Liver (tissue), 9 donors: ENCODE data around the gene JMJD1C. TPM values are rescaled to one million over a fixed set of nuclear protein-coding genes. Genes with fewer than 3 reads are reported as not detected.

Experiments
- DNase-seq: peaks from one replicate; pipeline ENCODE4 v3.0.0-alpha.2; 2017; ENCODE audit warnings: low spot score
- H3K27ac ChIP-seq, 2 donors: one replicate each; pipeline ENCODE4 v1.7.0; 2013; ENCODE audit warnings: inconsistent platforms in 2 of 2, low read length in 2 of 2, control low read depth in 1 of 2, low read depth in 1 of 2, mild to moderate bottlenecking in 1 of 2
- H3K27me3 ChIP-seq, 4 donors: one replicate each; pipeline versions ENCODE4 v1.6.1 to v1.7.0; 2013; ENCODE audit warnings: low read length in 3 of 4, inconsistent platforms in 1 of 4, mild to moderate bottlenecking in 1 of 4, moderate library complexity in 1 of 4; ENCODE audit not compliant: control insufficient read depth in 4 of 4, insufficient read depth in 4 of 4
- H3K36me3 ChIP-seq, 4 donors: one replicate each; pipeline versions ENCODE4 v1.6.1 to v1.7.0; 2013; ENCODE audit warnings: low read length in 3 of 4, mild to moderate bottlenecking in 3 of 4, low read depth in 1 of 4, moderate library complexity in 1 of 4; ENCODE audit not compliant: control insufficient read depth in 4 of 4, insufficient read depth in 3 of 4
- H3K4me1 ChIP-seq, 4 donors: one replicate each; pipeline versions ENCODE4 v1.6.1 to v1.7.0; 2013; ENCODE audit warnings: low read length in 3 of 4, mild to moderate bottlenecking in 3 of 4, moderate library complexity in 1 of 4; ENCODE audit not compliant: control insufficient read depth in 4 of 4, insufficient read depth in 4 of 4
- H3K4me3 ChIP-seq, 3 donors: one replicate each; pipeline versions ENCODE4 v1.6.1 to v1.7.0; 2013; ENCODE audit warnings: low read length in 3 of 3, control low read depth in 1 of 3, low read depth in 1 of 3, mild to moderate bottlenecking in 1 of 3
- H3K9ac ChIP-seq, 2 donors: one replicate each; pipeline ENCODE4 v1.7.0; 2013; ENCODE audit warnings: low read length in 2 of 2, mild to moderate bottlenecking in 2 of 2, moderate library complexity in 2 of 2, control low read depth in 1 of 2, low read depth in 1 of 2
- H3K9me3 ChIP-seq, 4 donors: one replicate each; pipeline versions ENCODE4 v1.6.1 to v1.7.0; 2013; ENCODE audit warnings: low read length in 3 of 4; ENCODE audit not compliant: control insufficient read depth in 4 of 4
- ATF3 ChIP-seq: IDR thresholded peaks from 2 replicates; pipeline ENCODE4 v1.6.1; 2016; ENCODE audit warnings: antibody characterized with exemption
- CTCF ChIP-seq: fragments of 150-350 bp; IDR thresholded peaks from 2 replicates; pipeline ENCODE4 v1.5.1; 2017; ENCODE audit warnings: improper control_type of control experiment, low read depth, low read length; ENCODE audit not compliant: missing input control
- EGR1 ChIP-seq, 2 donors: IDR thresholded peaks; 2 replicates each; pipeline ENCODE4 v1.6.1; 2016 to 2018; ENCODE audit warnings: antibody characterized with exemption in 2 of 2, low read depth in 2 of 2
- FOXA1 ChIP-seq: IDR thresholded peaks from 2 replicates; pipeline ENCODE4 v1.6.1; 2016; ENCODE audit warnings: antibody characterized with exemption
- FOXA2 ChIP-seq: IDR thresholded peaks from 2 replicates; pipeline ENCODE4 v1.6.1; 2016; ENCODE audit warnings: antibody characterized with exemption
- GABPA ChIP-seq, 2 donors: IDR thresholded peaks in 1 of 2; conservative IDR thresholded peaks in 1 of 2; 2 replicates each; pipeline ENCODE4 v1.6.1; 2016; ENCODE audit warnings: antibody characterized with exemption in 2 of 2, mild to moderate bottlenecking in 1 of 2, moderate library complexity in 1 of 2
- HNF4A ChIP-seq, 2 donors: conservative IDR thresholded peaks; 2 replicates each; pipeline ENCODE4 v1.6.1; 2016; ENCODE audit warnings: antibody characterized with exemption in 2 of 2, mild to moderate bottlenecking in 2 of 2
- HNF4G ChIP-seq: IDR thresholded peaks from 2 replicates; pipeline ENCODE4 v1.6.1; 2016; ENCODE audit warnings: antibody characterized with exemption
- JUND ChIP-seq, 2 donors: IDR thresholded peaks; 2 replicates each; pipeline ENCODE4 v1.6.1; 2016; ENCODE audit warnings: antibody characterized with exemption in 2 of 2
- MAX ChIP-seq: IDR thresholded peaks from 2 replicates; pipeline ENCODE4 v1.6.1; 2016; ENCODE audit warnings: antibody characterized with exemption
- NR2F2 ChIP-seq: IDR thresholded peaks from 2 replicates; pipeline ENCODE4 v1.6.1; 2016; ENCODE audit warnings: antibody characterized with exemption
- RAD21 ChIP-seq, 2 donors: IDR thresholded peaks; 2 replicates each; pipeline ENCODE4 v1.6.1; 2016; ENCODE audit warnings: antibody characterized with exemption in 2 of 2, mild to moderate bottlenecking in 2 of 2
- REST ChIP-seq: IDR thresholded peaks from 2 replicates; pipeline ENCODE4 v1.6.1; 2016; ENCODE audit warnings: antibody characterized with exemption, mild to moderate bottlenecking
- RXRA ChIP-seq, 2 donors: IDR thresholded peaks; 2 replicates each; pipeline ENCODE4 v1.6.1; 2017 to 2018; ENCODE audit warnings: antibody characterized with exemption in 2 of 2, mild to moderate bottlenecking in 1 of 2
- SP1 ChIP-seq: IDR thresholded peaks from 2 replicates; pipeline ENCODE4 v1.6.1; 2018; ENCODE audit warnings: antibody characterized with exemption, mild to moderate bottlenecking
- TAF1 ChIP-seq: conservative IDR thresholded peaks from 2 replicates; pipeline ENCODE4 v1.6.1; 2016; ENCODE audit warnings: antibody characterized with exemption, mild to moderate bottlenecking
- YY1 ChIP-seq: IDR thresholded peaks from 2 replicates; pipeline ENCODE4 v1.6.1; 2016; ENCODE audit warnings: antibody characterized with exemption, mild to moderate bottlenecking
- ZBTB33 ChIP-seq: IDR thresholded peaks from 2 replicates; pipeline ENCODE4 v1.6.1; 2016; ENCODE audit warnings: antibody characterized with exemption
- WGBS: extraction: QIAGEN DNeasy Blood & Tissue Kit; methylation state at CpG from one replicate; pipeline ENCODE4 v1.1.7; 2013; 5-methylcytosine and 5-hydroxymethylcytosine counted together
- polyA plus RNA-seq, 2 donors: library from polyadenylated mRNA; stranded (reverse) in 1 of 2; unstranded in 1 of 2; fragments of 200-250 nt in 1 of 2; fragments of >200 nt in 1 of 2; fragmentation: Nextera tagmentation in 1 of 2; extraction: Ambion mirVana in 1 of 2; gene quantifications; one replicate each; pipeline versions ENCODE4 v1.2.1 to v1.2.3, GENCODE V29; 2013 to 2015
- total RNA-seq, 2 donors: library from RNA; depleted of rRNA; stranded (reverse); fragments of >200 nt; gene quantifications; one replicate each; pipeline ENCODE4 v1.2.3, GENCODE V29; 2014
- donor health status: healthy.
- donor health status: healthy.
- donor health status: healthy.
- donor health status: healthy.
- donor health status: healthy.

JMJD1C gene
- total and polyA plus RNA-seq, 4 donors = 11.0 to 93.1 (median 56.0) TPM

GRCh38 chr10:63142136-63142535, 323.6 kb downstream of the JMJD1C start:
- no peak overlapping the region for H3K27ac ChIP-seq
- H3K27me3 ChIP-seq = no peaks in the 10 kb centered on the region
- H3K4me3 ChIP-seq = no peak overlapping the region
- 97% methylated on average over 6 of the region's 6 CpGs for WGBS
- H3K36me3 ChIP-seq = peaks cover 2 to 4% (median 3%) of the 10 kb centered on the region in 4 donors
- no peak overlapping the region for H3K9ac ChIP-seq
- H3K9me3 ChIP-seq = no peaks in the 10 kb centered on the region
- TF ChIP-seq CTCF (no peak), HNF4G (no peak), EGR1 (IDR thresholded peaks at IDR 0.05; ENCODE audit: low read depth in 2 of 2) (no peak), NR2F2 (no peak), REST (no peak), FOXA1 (no peak), JUND (IDR thresholded peaks at IDR 0.05) (no peak), HNF4A (conservative IDR thresholded peaks at IDR 0.05) (no peak)
- DNase-seq = no peak
- peaks cover 0 to 8% (median 5%) of the 10 kb centered on the region in 4 donors for H3K4me1 ChIP-seq

- Histone ChIP-seq H3K4me3 (no peak overlapping the region), H3K27ac (no peak overlapping the region), H3K36me3 (peaks cover 0 to 3% (median 2%) of the 10 kb centered on the region in 4 donors), H3K27me3 (no peaks in the 10 kb centered on the region), H3K9me3 (no peaks in the 10 kb centered on the region), H3K9ac (no peak overlapping the region), H3K4me1 (peaks cover 2 to 12% (median 9%) of the 10 kb centered on the region in 4 donors)
- 89% methylated on average over 3 of the region's 3 CpGs for WGBS
- no peak for DNase-seq
- TF ChIP-seq MAX = no peak
- no peak for TF ChIP-seq EGR1 (IDR thresholded peaks at IDR 0.05; ENCODE audit: low read depth in 2 of 2)
- no peak for TF ChIP-seq CTCF
- no peak for TF ChIP-seq SP1
- TF ChIP-seq HNF4A (conservative IDR thresholded peaks at IDR 0.05) = no peak
- TF ChIP-seq REST = no peak
- TF ChIP-seq JUND (IDR thresholded peaks at IDR 0.05) = no peak
- TF ChIP-seq RAD21 (IDR thresholded peaks at IDR 0.05) = no peak
- TF ChIP-seq NR2F2 = no peak
- TF ChIP-seq HNF4G = no peak
- no peak for TF ChIP-seq RXRA (IDR thresholded peaks at IDR 0.05)
- TF ChIP-seq TAF1 = no peak
- TF ChIP-seq ATF3 = no peak
- TF ChIP-seq FOXA2 = no peak
- no peak for TF ChIP-seq GABPA (IDR thresholded peaks at IDR 0.05 in 1 of 2, conservative IDR thresholded peaks at IDR 0.05 in 1 of 2)
- TF ChIP-seq YY1 = no peak
- TF ChIP-seq ZBTB33 = no peak
Observed at GRCh38 chr10:63140077-63140476, 325.7 kb downstream of the JMJD1C start.
